ENCODE results near the gene NUDC.

NUDC gene

DNA sequence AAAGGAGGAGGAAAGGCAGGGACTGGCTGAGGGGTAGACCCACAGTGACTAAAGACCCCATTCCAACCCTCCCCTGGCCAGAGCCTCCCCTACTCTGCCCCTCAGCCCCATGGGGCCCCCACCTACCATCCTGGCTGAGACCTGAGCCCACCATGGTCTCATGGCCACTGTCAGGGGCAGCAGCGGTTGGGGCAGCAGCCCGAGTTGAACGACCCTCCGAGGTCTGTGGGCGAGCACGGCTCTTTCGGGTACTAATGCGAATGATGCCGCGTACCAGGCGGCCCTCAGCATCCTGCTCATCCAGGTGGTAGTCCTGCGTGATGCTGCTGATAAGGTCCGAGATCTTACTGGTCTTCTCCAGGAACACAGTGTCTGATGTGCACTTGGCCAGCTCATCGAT, 29.7 kb downstream of the NUDC start:
- no peak for DNase-seq (ENCODE audit: low read depth)

DNA sequence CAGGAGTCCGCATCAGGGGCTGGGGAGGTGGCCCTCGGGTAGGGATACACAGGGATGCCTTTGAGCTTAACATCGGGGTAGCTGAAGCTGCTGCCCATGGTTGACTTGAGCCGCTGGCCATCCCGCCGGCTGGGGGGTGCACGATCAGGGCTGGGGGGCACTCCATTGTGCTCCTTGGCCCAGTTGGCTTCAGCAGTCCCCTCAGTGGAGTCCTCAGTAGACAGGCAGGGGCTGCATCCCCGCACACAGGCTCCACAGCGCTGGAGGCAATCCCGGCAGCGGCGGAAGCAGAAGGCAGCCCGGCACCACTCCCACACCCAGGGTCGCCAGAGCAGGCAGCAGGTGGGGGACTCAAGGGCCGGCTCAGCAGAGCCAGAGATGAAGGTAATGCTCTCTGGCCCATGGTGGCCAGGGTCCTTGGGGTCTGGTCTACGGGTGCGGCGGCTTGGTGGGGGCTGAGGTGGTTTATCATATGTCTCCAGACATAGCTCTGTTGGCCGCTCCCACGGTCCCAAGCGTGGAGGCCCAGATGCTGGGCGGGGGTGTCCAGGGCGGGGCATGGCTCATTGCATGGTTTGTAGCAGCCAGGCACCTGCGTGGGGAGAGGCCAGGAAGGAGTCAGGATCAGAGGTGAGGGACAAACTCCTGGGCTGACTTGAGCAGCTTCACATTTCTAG, 30.4 kb downstream of the NUDC start:
- no peak for DNase-seq (ENCODE audit: low read depth)

DNA sequence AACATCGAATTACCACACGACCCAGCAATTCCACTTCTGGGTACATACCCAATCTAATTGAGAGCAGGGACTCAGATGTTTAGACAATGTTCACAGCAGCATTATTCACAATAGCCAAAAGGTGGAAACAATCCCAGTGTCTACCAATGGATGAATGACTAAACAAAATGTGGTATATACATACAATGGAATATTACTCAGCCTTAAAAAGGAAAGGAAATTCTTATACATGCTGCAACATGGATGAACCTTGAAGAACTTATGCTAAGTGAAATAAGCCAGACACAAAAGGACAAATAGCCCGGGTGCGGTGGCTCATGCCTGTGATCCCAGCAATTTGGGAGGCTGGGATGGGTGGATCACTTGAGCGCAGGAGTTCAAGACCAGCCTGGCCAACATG, 31.8 kb downstream of the NUDC start:
- DNase-seq (ENCODE audit: low read depth), result no peak

DNA sequence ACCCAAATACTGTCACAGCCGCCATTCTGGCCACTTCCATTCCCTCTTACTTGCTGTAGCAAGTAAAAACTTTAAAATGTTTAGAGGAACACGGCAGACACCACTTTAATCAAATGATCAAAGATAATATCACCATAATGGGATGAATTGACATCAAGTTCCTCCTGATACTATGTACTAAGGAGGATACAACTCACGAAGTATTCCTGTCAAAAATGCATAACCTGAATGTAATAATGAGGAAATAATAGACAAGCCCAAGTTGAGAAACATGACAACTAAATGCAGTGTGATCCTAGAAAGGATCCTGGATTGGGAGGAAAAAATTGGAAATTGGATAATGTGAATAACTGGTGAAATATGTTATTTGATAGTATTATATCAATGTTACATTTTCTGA, 34.8 kb downstream of the NUDC start:
- DNase-seq (ENCODE audit: low read depth), result no peak

DNA sequence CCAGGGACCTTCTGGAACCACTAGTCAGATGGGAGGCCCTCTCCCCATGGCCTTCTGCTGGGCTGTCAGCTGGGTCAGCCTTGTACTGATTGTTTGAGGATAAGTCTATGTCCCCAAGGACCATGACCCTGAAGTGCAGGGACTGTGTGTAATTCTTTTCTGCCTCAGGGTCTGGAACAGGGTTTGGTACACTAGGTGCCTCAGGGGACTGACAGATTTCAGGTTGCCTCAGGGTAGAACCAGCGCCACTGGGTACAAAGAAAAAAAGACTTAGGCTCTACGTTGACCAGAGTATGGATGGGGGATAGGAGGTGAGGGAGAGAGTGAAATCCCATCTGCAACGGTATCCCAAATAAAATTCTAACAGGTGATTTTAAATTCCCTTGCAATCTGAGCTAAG, 35.8 kb downstream of the NUDC start:
- no peak for DNase-seq (ENCODE audit: low read depth)

DNA sequence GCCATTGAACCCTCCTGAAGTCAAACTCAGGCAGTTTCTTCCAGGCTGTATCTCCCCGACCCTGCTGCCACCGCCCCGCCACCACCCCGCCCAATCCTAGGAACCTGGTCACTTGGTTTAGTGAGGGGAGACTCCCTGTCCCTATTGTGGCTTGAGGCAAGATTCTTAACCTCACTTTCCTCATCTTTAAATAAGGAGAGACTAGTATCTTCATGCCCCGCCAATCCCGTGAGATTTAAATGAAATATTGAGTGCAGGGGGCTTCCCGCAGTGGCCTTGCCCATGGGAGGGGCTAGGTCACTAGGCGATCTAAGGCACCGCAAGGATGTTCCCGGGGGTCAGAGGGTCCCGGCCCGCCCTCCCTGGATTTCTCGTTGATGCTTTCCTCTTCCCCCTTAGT, 37.7 kb downstream of the NUDC start:
- DNase-seq (ENCODE audit: low read depth), result no peak

DNA sequence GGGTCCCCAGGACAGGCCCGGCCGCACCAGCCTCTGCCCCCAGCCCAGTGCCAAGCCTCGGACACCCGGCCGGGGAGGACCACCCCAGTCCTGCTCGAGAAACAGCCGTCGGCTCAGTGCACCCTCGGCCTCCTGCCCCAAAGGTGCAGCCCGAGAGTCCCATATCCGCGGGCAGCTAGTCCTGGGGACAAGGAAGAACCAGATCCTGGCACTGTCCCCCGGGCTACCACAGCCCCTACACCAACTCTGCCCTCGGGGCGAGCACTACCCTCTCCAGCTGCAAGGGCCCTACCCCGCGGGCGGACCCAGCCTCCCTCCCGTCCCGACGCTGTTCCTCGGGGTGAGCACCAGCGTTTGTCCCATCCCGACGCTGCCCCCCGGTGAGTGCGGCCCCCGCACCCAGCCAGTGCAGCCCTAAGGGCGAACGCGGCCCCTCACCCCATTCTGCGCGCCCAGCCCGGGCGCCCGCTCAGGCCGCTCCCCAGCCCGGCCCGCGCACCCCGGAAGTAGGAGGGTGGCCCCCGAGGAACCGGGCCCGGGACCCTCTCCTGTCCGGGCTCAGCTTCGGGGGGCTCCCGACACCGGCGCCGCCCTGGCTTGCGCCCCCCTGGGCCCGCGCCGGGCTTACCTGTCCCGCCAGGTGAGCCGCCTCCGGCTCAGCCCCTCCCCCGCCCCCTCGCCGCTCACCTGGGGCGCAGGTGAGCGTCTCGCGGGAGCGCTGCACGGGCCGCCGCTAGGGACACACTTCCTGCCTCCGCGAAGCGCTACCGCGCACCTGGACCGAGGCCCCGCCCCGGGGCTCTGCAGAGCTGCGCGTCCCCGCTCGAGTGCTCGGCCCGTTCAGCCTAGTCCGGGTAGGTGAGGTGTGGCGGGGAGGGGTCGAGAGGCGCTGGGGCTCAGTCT, 38.4 kb downstream of the NUDC start, which contains the start of gene KDF1:
Gene KDF1, minus strand, starts transcription at position 747 of the 903 bp plus-strand sequence. CDS start 8,088 bp downstream, outside the sequence.
- DNase-seq (ENCODE audit: low read depth), result peak; percentile 9

DNA sequence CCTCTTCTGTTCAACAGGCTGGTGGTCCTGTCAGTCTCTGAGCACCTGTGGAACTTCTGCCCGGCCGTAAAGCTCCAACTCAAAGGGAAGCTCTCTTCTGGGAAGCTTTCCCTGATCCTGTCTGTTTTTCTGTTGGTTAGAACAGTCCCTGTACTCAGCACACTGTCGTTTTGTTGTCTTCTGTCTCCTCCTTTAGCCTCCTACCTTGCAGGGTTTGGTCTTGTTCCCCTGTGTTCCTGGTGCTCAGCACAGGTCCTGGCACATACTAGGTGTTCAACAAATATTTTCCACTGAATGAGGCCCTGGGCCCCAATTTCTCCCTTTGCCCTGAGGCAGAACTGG, 39.1 kb downstream of the NUDC start:
- DNase-seq (ENCODE audit: low read depth), result no peak

DNA sequence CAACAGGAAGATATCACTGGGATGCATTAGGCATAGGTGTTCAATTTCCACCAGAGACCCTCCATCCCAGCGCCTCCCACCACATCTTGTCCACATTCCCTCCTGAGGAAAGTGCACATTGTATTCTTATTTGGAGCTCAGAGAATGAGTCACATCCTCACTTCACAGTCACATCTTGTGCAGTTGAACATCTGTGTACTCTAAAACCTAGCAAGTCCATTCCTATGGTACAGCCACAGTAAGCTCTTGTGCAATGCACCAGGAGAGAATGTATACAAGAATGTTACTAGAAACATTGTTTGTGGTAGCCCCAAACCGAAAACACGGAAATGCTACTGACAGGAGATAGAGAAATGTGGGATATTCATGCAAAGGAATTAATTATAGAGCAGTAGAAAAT, 40.3 kb downstream of the NUDC start:
- DNase-seq (ENCODE audit: low read depth), result no peak

DNA sequence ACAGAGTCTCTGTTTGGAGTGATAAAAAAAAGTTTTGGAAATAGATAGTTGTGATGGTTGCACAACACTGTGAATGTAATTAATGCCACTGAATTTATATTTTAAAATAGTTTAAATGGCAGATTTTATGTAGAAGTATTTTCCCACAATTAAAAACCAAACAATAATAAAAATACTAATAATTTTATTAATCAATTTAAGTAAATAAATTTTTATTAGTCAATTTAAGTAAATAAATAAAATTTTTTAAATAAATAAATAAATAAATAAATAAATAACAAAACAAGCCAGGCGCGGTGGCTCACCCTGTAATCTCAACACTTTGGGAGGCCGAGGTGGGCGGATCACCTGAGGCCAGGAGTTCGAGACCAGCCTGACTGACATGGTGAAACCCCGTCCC, 43.7 kb downstream of the NUDC start:
- DNase-seq (ENCODE audit: low read depth), result no peak

DNA sequence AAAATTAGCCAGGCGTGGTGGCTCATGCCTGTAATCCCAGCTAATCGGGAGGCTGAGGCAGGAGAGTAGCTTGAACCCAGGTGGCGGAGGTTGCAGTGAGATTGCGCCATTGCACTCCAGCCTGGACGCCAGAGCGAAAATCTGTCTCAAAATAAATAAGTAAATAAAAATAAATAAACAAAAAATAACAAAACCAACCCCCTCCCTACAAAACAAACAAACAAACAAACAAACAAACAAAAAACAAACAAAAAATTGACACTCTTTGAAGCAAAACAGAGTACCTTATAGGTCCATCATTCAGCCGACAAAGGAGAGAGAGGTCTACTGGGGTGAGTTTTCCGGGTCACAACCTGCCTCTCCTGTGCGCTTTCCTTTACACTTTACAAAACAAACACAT, 44.1 kb downstream of the NUDC start:
- no peak for DNase-seq (ENCODE audit: low read depth)

DNA sequence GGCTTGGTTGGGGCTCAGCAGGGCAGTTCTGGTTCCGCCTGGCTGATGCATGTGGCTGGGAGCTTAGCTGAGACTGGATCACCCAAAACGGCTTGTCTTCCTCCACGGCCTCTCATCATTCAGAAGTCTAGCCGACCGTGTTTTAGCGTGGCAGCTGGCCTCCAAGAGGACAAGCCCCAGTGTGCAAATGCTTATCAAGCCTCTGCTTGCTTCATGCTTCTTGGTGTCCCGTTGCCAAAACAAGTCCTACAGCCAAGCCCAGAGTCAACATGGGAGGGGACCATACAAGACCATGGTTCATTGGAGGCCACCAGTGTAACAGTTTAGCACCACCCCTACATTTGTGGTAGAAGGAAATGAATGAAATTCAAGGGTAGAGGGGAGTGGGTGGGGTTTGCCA, 49.3 kb downstream of the NUDC start:
- no peak for DNase-seq (ENCODE audit: low read depth)

DNA sequence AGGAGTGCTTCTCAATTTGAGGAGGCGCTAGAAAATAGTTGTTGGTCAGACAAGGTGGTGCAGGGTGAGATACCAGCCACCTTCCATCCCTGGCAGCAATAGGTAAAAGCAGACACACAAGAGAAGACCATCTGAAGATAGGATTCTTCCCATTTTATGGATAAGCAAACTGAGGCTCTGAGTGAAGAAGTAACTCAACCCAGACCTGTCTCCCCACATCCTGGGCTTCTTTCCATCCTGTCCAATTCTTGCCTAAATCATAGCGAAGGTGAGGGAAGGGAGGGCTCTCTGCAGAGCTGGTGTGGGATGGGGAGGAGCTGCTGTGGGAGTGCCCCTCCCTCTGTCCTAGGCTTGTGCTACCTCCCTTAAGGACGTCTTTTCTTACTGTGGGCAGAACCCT, 50.0 kb downstream of the NUDC start:
- DNase-seq (ENCODE audit: low read depth), result no peak

DNA sequence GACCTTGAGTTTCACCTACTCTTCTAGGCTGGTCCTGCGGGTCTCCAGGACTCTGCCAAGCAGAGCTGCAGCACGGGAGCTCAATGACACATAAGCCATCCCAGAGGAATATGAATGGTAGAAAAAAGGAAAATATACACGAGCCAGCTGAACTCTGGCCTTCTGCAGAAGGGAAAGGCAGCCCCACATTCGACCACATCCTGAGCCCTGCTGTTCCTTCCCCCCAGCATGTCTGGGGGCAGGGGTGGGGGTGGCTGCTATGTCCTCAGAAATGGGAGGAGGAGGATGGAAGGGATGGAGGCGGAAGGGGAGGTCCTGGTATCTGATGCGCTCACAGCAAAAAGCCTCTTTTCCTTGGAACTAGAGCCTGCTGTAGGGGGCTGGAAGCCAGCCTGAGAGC, 50.8 kb downstream of the NUDC start:
- DNase-seq (ENCODE audit: low read depth), result no peak

DNA sequence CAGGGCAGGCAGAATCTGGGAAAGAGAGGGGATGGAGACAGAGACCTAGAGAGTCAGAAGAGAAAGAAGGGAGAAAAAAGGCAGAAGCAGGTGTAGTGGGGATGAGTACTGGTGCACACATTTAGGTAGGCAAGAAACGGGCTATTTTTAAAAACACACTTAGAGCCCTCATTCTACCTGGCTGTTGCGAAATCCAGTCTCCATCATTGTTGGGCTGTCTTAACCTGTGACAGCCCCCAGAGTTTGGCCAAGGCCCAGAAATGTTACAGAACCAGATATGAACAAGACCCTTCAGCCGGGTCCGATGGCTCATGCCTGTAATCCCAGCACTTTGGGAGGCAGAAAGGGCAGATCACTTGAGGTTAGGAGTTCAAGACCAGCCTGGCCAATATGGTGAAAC, 51.3 kb downstream of the NUDC start:
- DNase-seq (ENCODE audit: low read depth), result no peak

DNA sequence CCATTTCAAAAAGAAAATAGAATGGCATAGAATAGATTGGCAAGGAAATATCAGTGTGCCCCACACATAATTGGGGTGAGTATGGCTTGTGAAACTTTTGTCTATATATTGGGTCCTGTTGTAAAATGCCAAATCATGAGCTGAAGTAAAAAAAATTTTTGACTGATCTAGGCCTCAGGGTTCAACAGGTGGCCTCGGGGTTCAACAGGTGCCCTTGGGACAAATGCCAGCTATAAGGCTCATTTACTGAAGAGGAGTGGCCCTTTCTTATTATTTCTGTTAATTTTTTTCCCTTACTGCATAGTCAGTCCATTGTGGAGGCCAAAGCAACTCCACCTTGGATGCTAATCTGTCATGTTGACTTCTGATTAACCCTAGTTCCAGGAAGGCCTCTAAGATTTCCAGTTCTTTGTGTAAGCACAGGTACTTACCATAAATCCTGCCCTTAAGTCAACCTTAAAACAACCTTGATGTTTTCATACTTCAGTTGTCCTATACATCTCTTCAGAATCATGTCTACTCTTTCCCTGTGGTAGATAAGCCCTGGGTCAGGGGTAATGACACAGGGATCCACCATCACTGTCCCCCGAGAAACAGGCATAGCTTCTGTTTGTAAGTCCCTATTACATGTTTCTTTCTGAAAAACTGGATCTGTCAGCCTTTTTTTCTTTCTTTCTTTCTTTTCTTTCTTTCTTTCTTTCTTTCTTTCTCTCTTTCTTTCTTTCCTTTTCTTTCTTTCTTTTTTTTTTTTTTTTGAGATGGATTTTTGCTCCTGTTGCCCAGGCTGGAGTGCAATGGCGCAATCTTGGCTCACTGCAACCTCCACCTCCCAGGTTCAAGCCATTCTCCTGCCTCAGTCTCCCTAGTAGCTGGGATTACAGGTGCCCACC, 55.3 kb downstream of the NUDC start:
- no peak for DNase-seq (ENCODE audit: low read depth)

DNA sequence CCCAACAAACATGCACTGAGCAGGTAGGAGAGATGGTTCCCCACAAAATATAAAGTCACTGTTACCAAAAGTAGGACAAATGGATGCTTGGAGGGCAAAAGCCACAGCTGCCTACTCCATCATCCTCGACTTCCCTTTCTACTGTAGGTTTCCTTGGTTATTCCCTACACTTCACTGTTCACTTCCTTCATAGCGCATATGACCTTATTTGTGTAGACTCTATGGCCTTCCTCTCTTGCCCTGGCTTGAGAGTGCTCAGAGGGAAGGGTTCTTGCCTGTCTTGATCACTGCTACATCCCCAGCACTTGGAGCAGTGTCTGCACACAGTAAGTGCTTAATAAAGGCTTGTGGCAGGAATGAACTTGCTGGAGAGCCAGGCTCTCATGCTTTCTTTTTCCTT, 57.4 kb downstream of the NUDC start:
- DNase-seq (ENCODE audit: low read depth), result no peak

DNA sequence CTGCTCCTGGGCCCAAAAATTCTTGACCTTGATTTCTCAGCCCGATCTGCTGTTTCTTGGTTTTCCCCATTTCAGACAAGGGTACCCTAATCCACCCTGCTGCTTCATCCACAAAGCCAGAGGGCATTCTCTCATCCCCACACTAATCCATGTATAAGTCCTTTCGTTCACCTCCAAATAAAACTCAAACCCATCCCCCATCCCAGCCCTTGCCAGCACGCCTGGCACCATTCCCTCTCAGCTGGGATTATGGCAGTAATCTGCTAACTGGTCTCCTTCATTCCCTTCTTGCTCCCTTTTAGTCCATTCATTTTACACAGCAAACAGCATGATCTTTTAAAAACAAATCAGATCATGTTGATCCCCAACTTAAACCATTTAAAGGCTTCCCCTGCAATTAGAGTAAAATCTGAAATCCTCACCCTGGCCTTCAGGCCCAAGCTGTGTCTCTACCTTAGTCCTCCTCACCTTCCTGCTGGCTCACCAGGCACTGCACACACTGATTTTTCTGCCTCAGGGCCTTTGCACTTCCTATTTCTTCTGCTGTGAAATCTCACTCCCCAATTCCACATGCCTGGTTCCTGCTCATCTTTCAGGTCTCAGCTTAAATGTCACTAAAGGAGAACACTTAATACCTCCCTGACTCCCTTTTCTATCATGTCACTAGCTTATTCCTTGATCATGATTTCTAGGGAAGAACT, 59.8 kb downstream of the NUDC start:
- no peak for DNase-seq (ENCODE audit: low read depth)

DNA sequence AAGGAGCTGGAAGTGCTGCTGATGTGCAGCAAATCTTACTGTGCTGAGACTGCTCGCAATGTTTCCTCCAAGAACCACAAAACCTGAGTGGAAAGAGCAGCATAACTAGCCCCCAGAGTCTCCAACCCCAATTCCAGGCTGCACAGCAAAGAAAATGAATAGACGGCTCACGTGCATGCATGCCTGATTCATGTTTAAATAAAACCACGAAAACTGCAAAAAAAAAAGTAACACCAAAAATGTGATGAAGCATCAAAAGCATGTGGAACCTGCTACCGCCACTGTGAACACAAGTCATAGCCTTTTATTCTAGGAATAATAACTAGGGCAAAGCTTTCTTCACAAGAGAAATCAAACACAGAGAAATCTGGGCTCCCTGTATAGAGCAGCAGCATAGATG, 62.3 kb downstream of the NUDC start:
- no peak for DNase-seq (ENCODE audit: low read depth)

DNA sequence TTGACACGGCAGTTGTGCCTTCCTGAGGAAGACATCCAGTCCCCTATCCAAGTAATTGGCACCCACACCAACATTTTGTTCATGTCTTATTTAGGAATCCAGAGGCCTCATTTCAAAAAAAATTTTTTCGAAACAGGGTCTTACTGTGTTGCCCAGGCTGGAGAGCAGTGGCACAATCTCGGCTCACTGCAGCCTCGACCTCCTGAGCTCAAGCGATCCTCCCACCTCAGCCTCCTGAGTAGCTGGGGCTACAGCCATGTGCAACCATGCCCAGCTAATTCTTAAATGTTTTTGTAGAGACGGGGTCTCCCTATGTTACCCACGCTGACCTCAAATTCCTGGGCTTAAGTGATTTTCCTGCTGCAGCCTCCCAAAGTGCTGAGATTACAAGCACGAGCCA, 62.7 kb downstream of the NUDC start:
- no peak for DNase-seq (ENCODE audit: low read depth)

DNA sequence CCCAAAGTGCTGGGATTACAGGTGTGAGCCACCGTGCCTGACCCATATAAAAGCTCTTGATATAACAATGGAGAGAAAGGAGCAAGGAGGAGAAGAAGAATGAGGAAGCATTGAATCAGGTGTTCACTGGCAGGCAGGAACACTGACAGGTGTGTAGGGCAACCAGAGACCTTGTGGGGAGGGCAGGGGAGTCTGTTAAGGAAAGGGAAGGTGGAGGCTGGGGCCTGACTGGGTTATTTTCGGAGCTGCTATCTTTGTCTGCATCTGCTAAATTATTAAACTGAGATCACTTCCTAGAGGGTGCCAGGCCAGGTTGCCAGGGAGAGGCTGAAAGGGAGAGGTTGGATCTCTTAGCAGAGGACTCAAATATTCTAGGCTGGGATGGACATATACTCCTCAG, 65.1 kb downstream of the NUDC start:
- no peak for DNase-seq (ENCODE audit: low read depth)
